Hepatocyte (in vitro differentiated cells): Measurements from ENCODE around the gene ACSM2A. TPM values are rescaled to one million over a fixed set of nuclear protein-coding genes. Genes with fewer than 3 reads are reported as not detected.
"Not testable (repeated sequence)": the region's sequence is repeated elsewhere in the genome, so short reads cannot be mapped to it uniquely, and the experiment has no call there.

Experiments
- DNase-seq: peaks from one replicate; pipeline ENCODE4 v3.0.0-alpha.2; 2016; ENCODE audit warnings: low spot score
- H2AFZ ChIP-seq: fragments of 200-600 bp; sonication (generic); 2 replicates; pipeline ENCODE4 v1.6.0; 2016; ENCODE audit warnings: antibody characterized with exemption, mild to moderate bottlenecking
- H3K27ac ChIP-seq: fragments of 200-600 bp; sonication (generic); 2 replicates; pipeline ENCODE4 v1.5.1; 2016; ENCODE audit warnings: mild to moderate bottlenecking
- H3K27me3 ChIP-seq: fragments of 200-600 bp; sonication (generic); 2 replicates; pipeline ENCODE4 v1.6.1; 2016
- H3K36me3 ChIP-seq: fragments of 200-600 bp; sonication (generic); replicated peaks from 2 replicates; pipeline ENCODE4 v1.5.1; 2016; ENCODE audit warnings: low read depth; ENCODE audit not compliant: insufficient read depth
- H3K4me1 ChIP-seq: fragments of 200-600 bp; sonication (generic); 2 replicates; pipeline ENCODE4 v1.5.1; 2016; ENCODE audit warnings: mild to moderate bottlenecking, moderate library complexity; ENCODE audit not compliant: insufficient read depth
- H3K4me2 ChIP-seq: fragments of 200-600 bp; sonication (generic); 2 replicates; pipeline ENCODE4 v1.6.0; 2016
- H3K4me3 ChIP-seq: fragments of 200-600 bp; sonication (generic); 2 replicates; pipeline ENCODE4 v1.5.1; 2016; ENCODE audit warnings: mild to moderate bottlenecking
- H3K79me2 ChIP-seq: fragments of 200-600 bp; sonication (generic); 2 replicates; pipeline ENCODE4 v1.6.0; 2017; ENCODE audit warnings: mild to moderate bottlenecking
- H3K9me2 ChIP-seq: fragments of 200-600 bp; sonication (generic); replicated peaks from 2 replicates; pipeline ENCODE4 v1.6.0; 2017; ENCODE audit warnings: mild to moderate bottlenecking; ENCODE audit not compliant: insufficient read depth
- H3K9me3 ChIP-seq: fragments of 200-600 bp; sonication (generic); 2 replicates; pipeline ENCODE4 v1.5.1; 2016; ENCODE audit warnings: low read depth, mild to moderate bottlenecking
- H4K20me1 ChIP-seq: fragments of 200-600 bp; sonication (generic); 2 replicates; pipeline ENCODE4 v1.6.0; 2016; ENCODE audit warnings: mild to moderate bottlenecking; ENCODE audit not compliant: insufficient read depth, poor library complexity, severe bottlenecking
- EZH2 ChIP-seq: fragments of 200-600 bp; sonication (generic); IDR thresholded peaks from 2 replicates; pipeline ENCODE4 v1.6.1; 2016; ENCODE audit warnings: antibody characterized with exemption, mild to moderate bottlenecking, borderline replicate concordance
- EZH2phosphoT487 ChIP-seq: fragments of 200-600 bp; sonication (generic); IDR thresholded peaks from one replicate; pipeline ENCODE4 v1.6.1; 2018; ENCODE audit warnings: antibody characterized with exemption, mild to moderate bottlenecking, low read depth, moderate library complexity; ENCODE audit not compliant: unreplicated experiment, severe bottlenecking
- WGBS: methylation state at CpG from one replicate; pipeline ENCODE4 v1.1.6; 2016; ENCODE audit warnings: low lambda C conversion rate; ENCODE audit errors: missing lambda C conversion rate; 5-methylcytosine and 5-hydroxymethylcytosine counted together
- polyA plus RNA-seq: library from polyadenylated mRNA; unstranded; fragments of >200 nt; fragmentation: Nextera tagmentation; extraction: Ambion mirVana; gene quantifications from 2 replicates; pipeline ENCODE4 v1.2.1, GENCODE V29; 2016
- total RNA-seq: library from RNA; depleted of rRNA; stranded (reverse); fragments of >200 nt; gene quantifications from 2 replicates; pipeline ENCODE4 v1.2.3, GENCODE V29; 2014
- TF ChIP-seq, protein P1 (sequence below): fragments of 200-600 bp; sonication (generic); IDR thresholded peaks from 2 replicates; pipeline ENCODE4 v1.5.1; 2016; ENCODE audit warnings: antibody characterized with exemption, mild to moderate bottlenecking; ENCODE audit not compliant: poor library complexity

The ACSM2A gene
- total RNA-seq (25.5 and 27.6 TPM in 2 replicates), polyA plus RNA-seq (22.0 and 33.5 TPM in 2 replicates)

- H3K4me3 ChIP-seq, H3K27me3 ChIP-seq, H3K27ac ChIP-seq, H3K4me1 ChIP-seq, H3K9me2 ChIP-seq, H3K79me2 ChIP-seq, H3K36me3 ChIP-seq, H4K20me1 ChIP-seq, H3K4me2 ChIP-seq, DNase-seq, H2AFZ ChIP-seq, H3K9me3 ChIP-seq: not testable (repeated sequence)
- 25% methylated on average over 1 of the region's 1 CpG for WGBS
These were observed at the start of gene ACSM2A for GRCh38 chr16:20451364-20451763. Gene ACSM2A (plus strand): TSS chr16:20451521. CDS start chr16:20460115, 8,594 bp downstream.

DNA sequence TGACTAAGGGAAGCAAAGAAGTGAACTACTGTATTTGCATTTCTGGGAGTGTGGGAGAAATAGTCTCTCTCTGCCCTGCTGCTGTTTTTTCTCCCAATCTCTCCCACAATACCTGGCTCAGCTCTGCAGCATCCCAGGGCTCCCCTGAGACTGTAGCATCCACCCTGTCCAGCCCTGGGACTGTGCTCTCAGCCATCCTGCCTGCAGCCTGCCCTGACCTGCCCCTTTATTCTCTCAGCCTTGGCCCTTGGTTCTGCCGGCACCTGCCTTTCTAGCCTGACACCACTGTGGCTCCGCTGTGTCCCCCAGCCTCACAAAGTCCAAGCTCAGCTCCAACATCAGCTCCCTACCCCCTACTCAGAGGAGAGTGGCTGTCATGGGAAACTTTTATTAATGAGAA is 48.7 kb upstream of the ACSM2A start:
- 82% methylated on average over 2 of the region's 2 CpGs for WGBS
- no peak overlapping the region for H3K27ac ChIP-seq
- no peak overlapping the region for H3K4me2 ChIP-seq

DNA sequence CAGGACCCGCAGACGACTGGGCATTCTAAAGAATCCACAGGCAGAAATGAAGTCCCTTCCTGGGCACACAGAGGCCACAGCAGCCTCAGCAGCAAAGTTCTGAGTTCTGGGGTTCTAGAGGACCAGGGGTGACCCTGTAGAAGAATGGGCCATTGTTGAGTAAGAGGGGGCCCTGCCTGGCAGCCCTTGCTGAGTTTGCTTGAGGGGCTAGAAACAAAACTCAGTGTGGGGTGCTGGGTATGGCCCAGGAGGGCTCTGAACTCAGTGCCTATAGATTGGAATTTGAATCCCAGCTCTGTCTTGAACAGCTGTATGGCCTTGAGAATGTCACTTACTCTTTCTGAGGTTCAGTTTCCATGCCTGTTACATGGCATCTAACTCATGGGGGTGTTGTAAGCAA is 46.7 kb upstream of the ACSM2A start, which contains the start of gene PDILT:
Gene PDILT, minus strand, starts transcription at position 101 of the 400 bp plus-strand sequence. CDS start 5,437 bp downstream, outside the sequence.
- no peaks in the 10 kb centered on the region for H3K79me2 ChIP-seq
- WGBS = 94% methylated on average over 2 of the region's 2 CpGs
- H2AFZ ChIP-seq = no peak within 1 kb of the TSS
- no peaks in the 10 kb centered on the region for H4K20me1 ChIP-seq
- H3K9me3 ChIP-seq = no peaks in the 10 kb centered on the region
- TF ChIP-seq EZH2phosphoT487 = no peak
- no peak for TF ChIP-seq EZH2
- TF ChIP-seq, protein P1, sequence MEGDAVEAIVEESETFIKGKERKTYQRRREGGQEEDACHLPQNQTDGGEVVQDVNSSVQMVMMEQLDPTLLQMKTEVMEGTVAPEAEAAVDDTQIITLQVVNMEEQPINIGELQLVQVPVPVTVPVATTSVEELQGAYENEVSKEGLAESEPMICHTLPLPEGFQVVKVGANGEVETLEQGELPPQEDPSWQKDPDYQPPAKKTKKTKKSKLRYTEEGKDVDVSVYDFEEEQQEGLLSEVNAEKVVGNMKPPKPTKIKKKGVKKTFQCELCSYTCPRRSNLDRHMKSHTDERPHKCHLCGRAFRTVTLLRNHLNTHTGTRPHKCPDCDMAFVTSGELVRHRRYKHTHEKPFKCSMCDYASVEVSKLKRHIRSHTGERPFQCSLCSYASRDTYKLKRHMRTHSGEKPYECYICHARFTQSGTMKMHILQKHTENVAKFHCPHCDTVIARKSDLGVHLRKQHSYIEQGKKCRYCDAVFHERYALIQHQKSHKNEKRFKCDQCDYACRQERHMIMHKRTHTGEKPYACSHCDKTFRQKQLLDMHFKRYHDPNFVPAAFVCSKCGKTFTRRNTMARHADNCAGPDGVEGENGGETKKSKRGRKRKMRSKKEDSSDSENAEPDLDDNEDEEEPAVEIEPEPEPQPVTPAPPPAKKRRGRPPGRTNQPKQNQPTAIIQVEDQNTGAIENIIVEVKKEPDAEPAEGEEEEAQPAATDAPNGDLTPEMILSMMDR = no peak
- H3K9me2 ChIP-seq = no peaks in the 10 kb centered on the region
- no peak within 1 kb of the TSS for H3K4me2 ChIP-seq
- H3K27ac ChIP-seq = no peak within 1 kb of the TSS
- no peak for DNase-seq
- H3K4me1 ChIP-seq = no peaks in the 10 kb centered on the region
- no peaks in the 10 kb centered on the region for H3K36me3 ChIP-seq
- no peak within 1 kb of the TSS for H3K4me3 ChIP-seq
- no peaks in the 10 kb centered on the region for H3K27me3 ChIP-seq

More for the DNA sequence above, 48.7 kb upstream of the ACSM2A start:
- Histone ChIP-seq H3K27me3 (no peaks in the 10 kb centered on the region), H3K9me3 (no peaks in the 10 kb centered on the region), H2AFZ (no peak overlapping the region), H3K4me1 (no peaks in the 10 kb centered on the region), H3K36me3 (no peaks in the 10 kb centered on the region), H4K20me1 (no peaks in the 10 kb centered on the region), H3K4me3 (no peak overlapping the region), H3K79me2 (no peaks in the 10 kb centered on the region), H3K9me2 (no peaks in the 10 kb centered on the region)
- TF ChIP-seq EZH2phosphoT487 (no peak), EZH2 (no peak)
- TF ChIP-seq, protein P1 = no peak
- no peak for DNase-seq

DNA sequence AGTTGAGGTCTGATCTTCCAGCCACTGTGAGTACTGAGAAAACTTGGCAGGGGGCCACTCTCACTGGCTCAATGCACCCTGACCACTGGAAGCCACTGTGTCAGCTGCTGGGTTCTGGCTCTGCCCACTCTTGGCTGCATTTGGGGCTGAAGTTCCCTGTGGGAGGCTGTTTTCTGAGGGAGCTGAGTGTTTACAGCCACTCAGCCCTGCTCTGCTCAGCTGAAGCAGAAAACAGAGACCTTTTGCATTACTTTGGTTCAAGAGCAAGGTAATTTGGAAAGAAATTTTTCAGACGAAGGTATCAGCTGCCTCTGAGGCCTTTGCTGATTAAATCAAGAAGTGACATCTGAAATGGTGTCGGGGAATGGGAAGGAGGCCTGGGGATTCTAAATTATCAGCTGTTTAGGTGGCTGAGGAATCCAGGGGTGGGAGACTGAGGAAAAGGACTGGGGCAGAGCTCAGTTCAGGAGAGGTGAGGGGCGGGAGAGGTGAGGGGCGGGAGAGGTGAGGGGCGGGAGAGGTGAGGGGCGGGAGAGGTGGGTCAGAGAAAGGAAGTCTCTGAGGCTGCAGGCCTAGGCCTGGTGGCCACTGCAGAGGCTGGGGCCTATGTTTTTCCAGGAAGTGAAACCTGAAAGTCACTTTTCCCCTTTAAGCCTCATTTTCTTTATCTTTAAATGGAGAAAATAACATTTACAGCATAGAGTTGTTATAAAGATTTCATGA is 41.8 kb upstream of the ACSM2A start, which contains the start of gene ACSM5:
Gene ACSM5, plus strand, starts transcription at position 137 of the 723 bp plus-strand sequence. CDS start 1,951 bp downstream, outside the sequence.
- 78% methylated on average over 3 of the region's 6 CpGs for WGBS
- Histone ChIP-seq H3K4me3 (no peak within 1 kb of the TSS), H3K4me2 (no peak within 1 kb of the TSS), H3K36me3 (no peaks in the 10 kb centered on the region), H3K27me3 (no peaks in the 10 kb centered on the region), H3K27ac (peak within 1 kb of the TSS; percentile 53), H4K20me1 (no peaks in the 10 kb centered on the region), H3K79me2 (no peaks in the 10 kb centered on the region), H3K9me3 (no peaks in the 10 kb centered on the region), H3K4me1 (no peaks in the 10 kb centered on the region), H2AFZ (no peak within 1 kb of the TSS), H3K9me2 (no peaks in the 10 kb centered on the region)
- TF ChIP-seq EZH2phosphoT487 (no peak), EZH2 (no peak)
- TF ChIP-seq, protein P1 = no peak
- DNase-seq = peak; percentile 37
